ENCODE results near the gene SLC35D1. TPM values are rescaled to one million over a fixed set of nuclear protein-coding genes. Genes with fewer than 3 reads are reported as not detected.

SLC35D1 gene
- total RNA-seq, 1 donor from 2014 or later: 9.2 TPM

GRCh38 chr1:67051196-67051595, 2.8 kb downstream of the SLC35D1 start:
- Mint-ChIP-seq H3K4me3 (ENCODE audit: unreplicated experiment) (no peak overlapping the region), H3K27me3 (ENCODE audit: low read depth) (no peaks in the 10 kb centered on the region), H3K36me3 (ENCODE audit: low read depth) (peaks cover 11% of the 10 kb centered on the region), H3K4me1 (ENCODE audit: low read depth) (peaks cover 27% of the 10 kb centered on the region), H3K9me3 (ENCODE audit: low read depth) (no peaks in the 10 kb centered on the region), H3K27ac (ENCODE audit: unreplicated experiment) (no peak overlapping the region)
- no peak for TF ChIP-seq CTCF (IDR thresholded peaks at IDR 0.05)
- DNase-seq (ENCODE audit: low spot score): no peak

- Mint-ChIP-seq H3K27ac (ENCODE audit: unreplicated experiment) (no peak overlapping the region), H3K9me3 (ENCODE audit: low read depth) (no peaks in the 10 kb centered on the region), H3K4me3 (ENCODE audit: unreplicated experiment) (no peak overlapping the region), H3K27me3 (ENCODE audit: low read depth) (no peaks in the 10 kb centered on the region), H3K4me1 (ENCODE audit: low read depth) (peaks cover 7% of the 10 kb centered on the region), H3K36me3 (ENCODE audit: low read depth) (peaks cover 30% of the 10 kb centered on the region)
- DNase-seq (ENCODE audit: low spot score): no peak
- no peak for TF ChIP-seq CTCF (IDR thresholded peaks at IDR 0.05)
Observed at GRCh38 chr1:67044631-67045270, 9.2 kb downstream of the SLC35D1 start.

- TF ChIP-seq CTCF (IDR thresholded peaks at IDR 0.05): no peak
- no peaks in the 10 kb centered on the region for H3K27me3 Mint-ChIP-seq (ENCODE audit: low read depth)
- H3K27ac Mint-ChIP-seq (ENCODE audit: unreplicated experiment): no peak overlapping the region
- peaks cover 37% of the 10 kb centered on the region for H3K36me3 Mint-ChIP-seq (ENCODE audit: low read depth)
- no peak overlapping the region for H3K4me3 Mint-ChIP-seq (ENCODE audit: unreplicated experiment)
- no peak for DNase-seq (ENCODE audit: low spot score)
- H3K4me1 Mint-ChIP-seq (ENCODE audit: low read depth): peaks cover 7% of the 10 kb centered on the region
- H3K9me3 Mint-ChIP-seq (ENCODE audit: low read depth): no peaks in the 10 kb centered on the region
Observed at GRCh38 chr1:67043366-67043765, 10.6 kb downstream of the SLC35D1 start.

- H3K4me3 Mint-ChIP-seq (ENCODE audit: unreplicated experiment): no peak overlapping the region
- peaks cover 45% of the 10 kb centered on the region for H3K36me3 Mint-ChIP-seq (ENCODE audit: low read depth)
- peaks cover 7% of the 10 kb centered on the region for H3K4me1 Mint-ChIP-seq (ENCODE audit: low read depth)
- H3K27me3 Mint-ChIP-seq (ENCODE audit: low read depth): no peaks in the 10 kb centered on the region
- H3K9me3 Mint-ChIP-seq (ENCODE audit: low read depth): peaks cover under 1% of the 10 kb centered on the region
- no peak for DNase-seq (ENCODE audit: low spot score)
- no peak overlapping the region for H3K27ac Mint-ChIP-seq (ENCODE audit: unreplicated experiment)
- no peak for TF ChIP-seq CTCF (IDR thresholded peaks at IDR 0.05)
Observed at GRCh38 chr1:67041841-67042503, 12.0 kb downstream of the SLC35D1 start.

- no peak for DNase-seq (ENCODE audit: low spot score)
- Mint-ChIP-seq H3K36me3 (ENCODE audit: low read depth) (peaks cover 58% of the 10 kb centered on the region), H3K4me3 (ENCODE audit: unreplicated experiment) (no peak overlapping the region), H3K9me3 (ENCODE audit: low read depth) (peaks cover 11% of the 10 kb centered on the region), H3K4me1 (ENCODE audit: low read depth) (peaks cover 7% of the 10 kb centered on the region), H3K27ac (ENCODE audit: unreplicated experiment) (no peak overlapping the region), H3K27me3 (ENCODE audit: low read depth) (no peaks in the 10 kb centered on the region)
- no peak for TF ChIP-seq CTCF (IDR thresholded peaks at IDR 0.05)
Observed at GRCh38 chr1:67040405-67040804, 13.5 kb downstream of the SLC35D1 start.
